Natural killer cell (primary cell): ENCODE results near the gene PTPRN2. TPM values are rescaled to one million over a fixed set of nuclear protein-coding genes. Genes with fewer than 3 reads are reported as not detected.

Source experiments
- ATAC-seq, 3 donors: fragments of 150-1000 bp in 2 of 3; fragments of 200-7000 bp in 1 of 3; cut with Tn5 transposase; 1 replicate in 1 of 3; 2 replicates in 2 of 3; pipeline ENCODE4 v1.10.0; 2021; ENCODE audit warnings: mild to moderate bottlenecking in 2 of 3, moderate library complexity in 2 of 3
- DNase-seq, 2 donors: peaks; one replicate each; pipeline versions ENCODE4 v3.0.0 to v3.0.0-alpha.2; 2013 to 2021; ENCODE audit warnings: mixed read lengths in 1 of 2
- H3K27ac ChIP-seq: one replicate; pipeline ENCODE4 v1.5.1; 2013; ENCODE audit warnings: mild to moderate bottlenecking, low read length
- H3K27me3 ChIP-seq: one replicate; pipeline ENCODE4 v1.6.1; 2013; ENCODE audit warnings: low read length; ENCODE audit not compliant: control insufficient read depth, insufficient read depth
- H3K36me3 ChIP-seq: one replicate; pipeline ENCODE4 v1.6.1; 2013; ENCODE audit warnings: low read length; ENCODE audit not compliant: control insufficient read depth, insufficient read depth
- H3K4me1 ChIP-seq: one replicate; pipeline ENCODE4 v1.6.1; 2013; ENCODE audit warnings: low read length; ENCODE audit not compliant: control insufficient read depth, insufficient read depth
- H3K4me3 ChIP-seq: one replicate; pipeline ENCODE4 v1.5.1; 2013; ENCODE audit warnings: low read length
- H3K9me3 ChIP-seq: one replicate; pipeline ENCODE4 v1.6.1; 2013; ENCODE audit warnings: low read length; ENCODE audit not compliant: control insufficient read depth, insufficient read depth
- H3K27ac Mint-ChIP-seq, 2 donors: one replicate each; pipeline ENCODE4 v1.8.0; 2022; ENCODE audit warnings: mild to moderate bottlenecking in 2 of 2, mixed read lengths in 2 of 2, moderate library complexity in 1 of 2
- H3K27me3 Mint-ChIP-seq, 2 donors: one replicate each; pipeline ENCODE4 v1.8.0; 2022; ENCODE audit warnings: low read depth in 2 of 2, mixed read lengths in 2 of 2
- H3K36me3 Mint-ChIP-seq: one replicate; pipeline ENCODE4 v1.8.0; 2022; ENCODE audit warnings: mixed read lengths
- H3K4me1 Mint-ChIP-seq, 2 donors: one replicate each; pipeline ENCODE4 v1.8.0; 2022; ENCODE audit warnings: mixed read lengths in 2 of 2
- H3K4me3 Mint-ChIP-seq: one replicate; pipeline ENCODE4 v1.8.0; 2022; ENCODE audit warnings: mild to moderate bottlenecking, moderate library complexity, mixed read lengths
- H3K9me3 Mint-ChIP-seq, 2 donors: one replicate each; pipeline ENCODE4 v1.8.0; 2022; ENCODE audit warnings: mixed read lengths in 2 of 2
- WGBS: methylation state at CpG from one replicate; pipeline ENCODE4 v1.1.7; 2013; ENCODE audit warnings: missing lambda C conversion rate; ENCODE audit not compliant: insufficient coverage; 5-methylcytosine and 5-hydroxymethylcytosine counted together
- intact Hi-C: fragments of 100-400 bp; cut with micrococcal nuclease; formaldehyde crosslinking; loops from one replicate; pipeline ENCODE4 v1.14.2; 2022
- total RNA-seq, 4 donors: library from RNA; stranded (reverse); fragments of 120-200 nt in 1 of 4; gene quantifications; one replicate each; pipeline versions ENCODE4 v1.2.3 to v1.2.4, GENCODE V29; 2013 to 2022
- TF ChIP-seq, protein P1 (sequence below): fragments of 200-600 bp; IDR thresholded peaks from one replicate; pipeline ENCODE4 v1.8.0; 2022; ENCODE audit warnings: antibody characterized with exemption

Gene PTPRN2
- total RNA-seq, 3 donors from 2014 or later (not counting 1 experiment from before 2014, with no cell fraction given) = 1.3 to 2.5 (median 1.9) TPM

DNA sequence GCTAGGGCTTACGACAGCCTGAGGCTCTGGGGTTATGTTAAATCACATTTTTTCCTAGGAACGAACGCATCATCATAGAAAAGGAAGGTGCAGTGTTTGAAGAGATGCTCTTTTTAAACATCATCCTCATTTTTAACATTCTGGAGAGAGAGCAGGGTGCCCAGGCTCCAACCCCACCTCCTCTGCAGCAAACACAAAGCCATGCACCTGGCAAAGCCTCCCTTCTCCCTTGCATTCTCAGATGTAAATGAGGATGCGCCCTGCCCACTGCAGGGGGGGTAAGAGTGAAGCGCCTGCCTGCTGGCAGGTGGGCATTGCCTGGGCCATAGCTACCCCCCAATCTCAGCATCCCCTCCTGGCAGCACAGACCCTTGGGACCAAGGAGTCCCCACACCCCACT, 92.4 kb downstream of the PTPRN2 start:
- intact Hi-C loops = loop anchor here (2.0 kb wide), 1 partner anchor 482 kb away; no protein-coding TSS in a partner anchor
- Histone ChIP-seq H3K27ac (no peak overlapping the region), H3K27me3 (no peaks in the 10 kb centered on the region), H3K9me3 (no peaks in the 10 kb centered on the region), H3K4me3 (no peak overlapping the region), H3K36me3 (no peaks in the 10 kb centered on the region), H3K4me1 (no peaks in the 10 kb centered on the region)
- WGBS = 35% methylated on average over 5 of the region's 5 CpGs
- no peaks in the 10 kb centered on the region for H3K9me3 Mint-ChIP-seq
- ATAC-seq = no peak
- TF ChIP-seq, protein P1, sequence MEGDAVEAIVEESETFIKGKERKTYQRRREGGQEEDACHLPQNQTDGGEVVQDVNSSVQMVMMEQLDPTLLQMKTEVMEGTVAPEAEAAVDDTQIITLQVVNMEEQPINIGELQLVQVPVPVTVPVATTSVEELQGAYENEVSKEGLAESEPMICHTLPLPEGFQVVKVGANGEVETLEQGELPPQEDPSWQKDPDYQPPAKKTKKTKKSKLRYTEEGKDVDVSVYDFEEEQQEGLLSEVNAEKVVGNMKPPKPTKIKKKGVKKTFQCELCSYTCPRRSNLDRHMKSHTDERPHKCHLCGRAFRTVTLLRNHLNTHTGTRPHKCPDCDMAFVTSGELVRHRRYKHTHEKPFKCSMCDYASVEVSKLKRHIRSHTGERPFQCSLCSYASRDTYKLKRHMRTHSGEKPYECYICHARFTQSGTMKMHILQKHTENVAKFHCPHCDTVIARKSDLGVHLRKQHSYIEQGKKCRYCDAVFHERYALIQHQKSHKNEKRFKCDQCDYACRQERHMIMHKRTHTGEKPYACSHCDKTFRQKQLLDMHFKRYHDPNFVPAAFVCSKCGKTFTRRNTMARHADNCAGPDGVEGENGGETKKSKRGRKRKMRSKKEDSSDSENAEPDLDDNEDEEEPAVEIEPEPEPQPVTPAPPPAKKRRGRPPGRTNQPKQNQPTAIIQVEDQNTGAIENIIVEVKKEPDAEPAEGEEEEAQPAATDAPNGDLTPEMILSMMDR = no peak
- no peaks in the 10 kb centered on the region for H3K4me1 Mint-ChIP-seq
- peaks cover 0 to 3% of the 10 kb centered on the region in 2 donors for H3K27me3 Mint-ChIP-seq
- H3K4me3 Mint-ChIP-seq = no peak overlapping the region
- no peak for DNase-seq
- H3K36me3 Mint-ChIP-seq = no peaks in the 10 kb centered on the region
- H3K27ac Mint-ChIP-seq = no peak overlapping the region

DNA sequence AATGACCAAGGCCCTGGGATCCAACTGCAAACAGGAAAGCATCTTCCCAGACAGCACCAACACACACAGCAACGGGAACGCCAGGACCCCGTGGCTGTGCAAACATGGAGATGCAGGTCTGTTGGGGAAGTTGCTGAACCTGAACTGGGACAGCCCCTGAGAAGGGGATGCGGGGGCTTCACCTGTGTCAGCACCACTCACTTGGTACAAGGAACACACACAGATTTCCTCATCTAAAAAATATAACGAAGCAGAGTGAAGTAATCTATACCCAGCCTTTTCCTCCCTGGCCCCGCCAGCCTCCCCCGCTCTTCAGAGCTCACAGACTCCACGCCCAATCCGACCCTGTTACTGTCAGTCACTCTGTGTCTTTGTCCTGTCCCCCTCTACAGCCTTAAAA, 93.0 kb downstream of the PTPRN2 start:
- TF ChIP-seq, protein P1 = no peak
- no peaks in the 10 kb centered on the region for H3K27me3 ChIP-seq
- Mint-ChIP-seq H3K27me3 (peaks cover 0 to 3% of the 10 kb centered on the region in 2 donors), H3K4me3 (no peak overlapping the region), H3K4me1 (no peaks in the 10 kb centered on the region), H3K27ac (no peak overlapping the region), H3K36me3 (no peaks in the 10 kb centered on the region), H3K9me3 (no peaks in the 10 kb centered on the region)
- no peaks in the 10 kb centered on the region for H3K4me1 ChIP-seq
- H3K4me3 ChIP-seq = no peak overlapping the region
- no peak overlapping the region for H3K27ac ChIP-seq
- no peaks in the 10 kb centered on the region for H3K36me3 ChIP-seq
- no peaks in the 10 kb centered on the region for H3K9me3 ChIP-seq
- ATAC-seq = no peak
- intact Hi-C loops = loop anchor here (2.0 kb wide), 1 partner anchor 482 kb away; no protein-coding TSS in a partner anchor
- 63% methylated on average over 9 of the region's 9 CpGs for WGBS
- no peak for DNase-seq

DNA sequence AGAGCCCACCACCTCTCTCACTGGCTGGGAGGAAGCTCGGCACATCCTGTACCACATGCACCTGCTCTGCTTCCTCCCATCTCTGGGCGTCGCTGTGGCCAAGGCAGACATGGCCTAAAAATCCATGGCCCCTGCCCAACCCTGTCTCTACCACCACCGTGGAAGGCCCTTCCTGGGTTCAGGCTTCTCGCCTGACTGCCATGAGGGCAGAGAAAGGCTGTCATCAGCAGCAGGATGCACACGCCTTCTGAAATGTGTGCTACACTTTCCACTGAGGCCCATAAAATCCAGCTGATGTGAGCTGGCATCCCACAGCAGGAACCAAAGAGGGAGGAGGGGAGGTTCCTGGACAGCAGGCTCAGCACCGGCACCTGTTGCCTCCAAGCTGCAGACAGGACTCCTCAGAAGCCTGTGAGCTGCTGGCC, 93.4 kb downstream of the PTPRN2 start:
- H3K27me3 ChIP-seq = no peaks in the 10 kb centered on the region
- intact Hi-C loops = loop anchor here (2.0 kb wide), 1 partner anchor 483 kb away; no protein-coding TSS in a partner anchor
- peaks cover 0 to 3% of the 10 kb centered on the region in 2 donors for H3K27me3 Mint-ChIP-seq
- no peak overlapping the region for H3K4me3 ChIP-seq
- H3K4me3 Mint-ChIP-seq = no peak overlapping the region
- H3K4me1 Mint-ChIP-seq = no peaks in the 10 kb centered on the region
- ATAC-seq (peak in 1 of 3 donors; percentile 40), DNase-seq (peak in 1 of 2 donors; percentile 6)
- H3K27ac Mint-ChIP-seq = no peak overlapping the region
- no peak overlapping the region for H3K27ac ChIP-seq
- no peaks in the 10 kb centered on the region for H3K36me3 ChIP-seq
- no peaks in the 10 kb centered on the region for H3K9me3 Mint-ChIP-seq
- no peaks in the 10 kb centered on the region for H3K4me1 ChIP-seq
- 46% methylated on average over 7 of the region's 7 CpGs for WGBS
- TF ChIP-seq, protein P1 = no peak
- no peaks in the 10 kb centered on the region for H3K36me3 Mint-ChIP-seq
- no peaks in the 10 kb centered on the region for H3K9me3 ChIP-seq

DNA sequence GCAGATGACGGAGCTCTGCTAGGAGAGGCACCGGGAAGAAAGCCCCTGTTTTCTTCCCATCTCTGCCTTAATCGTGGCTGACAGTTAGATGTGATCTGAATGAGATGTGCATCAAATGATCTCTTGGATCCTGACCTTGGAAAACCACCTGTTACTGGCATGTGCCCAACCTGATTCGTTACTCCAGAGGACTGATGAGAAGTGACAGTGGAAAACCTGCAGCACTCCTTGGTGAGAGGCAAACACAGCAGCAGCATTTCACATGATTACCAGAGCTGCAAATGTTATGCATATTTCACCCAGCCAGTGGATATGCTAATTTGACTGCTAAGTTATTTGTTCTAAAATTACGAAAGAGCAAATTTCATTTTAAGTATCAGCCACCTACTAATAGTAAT, 95.3 kb downstream of the PTPRN2 start:
- intact Hi-C loops = no loop called here
- DNase-seq (no peak), ATAC-seq (no peak)
- no peaks in the 10 kb centered on the region for H3K27me3 ChIP-seq
- TF ChIP-seq, protein P1 = no peak
- no peaks in the 10 kb centered on the region for H3K36me3 ChIP-seq
- Mint-ChIP-seq H3K27ac (no peak overlapping the region), H3K9me3 (no peaks in the 10 kb centered on the region), H3K36me3 (no peaks in the 10 kb centered on the region), H3K27me3 (peaks cover 0 to 3% of the 10 kb centered on the region in 2 donors), H3K4me3 (no peak overlapping the region), H3K4me1 (no peaks in the 10 kb centered on the region)
- H3K4me3 ChIP-seq = no peak overlapping the region
- no peaks in the 10 kb centered on the region for H3K9me3 ChIP-seq
- no peaks in the 10 kb centered on the region for H3K4me1 ChIP-seq
- WGBS = 81% methylated on average over 5 of the region's 5 CpGs
- H3K27ac ChIP-seq = no peak overlapping the region
